ENCODE measurements around the gene HOXC9.

Gene HOXC9

GRCh38 chr12:54032086-54032619 is 32.2 kb downstream of the HOXC9 start:
- Histone ChIP-seq H3K27me3 (ENCODE audit: insufficient read depth, low read length) (peaks cover 100% of the 10 kb centered on the region), H3K9ac (ENCODE audit: low read depth, low read length) (no peak overlapping the region), H3K4me1 (ENCODE audit: insufficient read depth, low read length) (no peaks in the 10 kb centered on the region), H3K27ac (ENCODE audit: low read length) (no peak overlapping the region), H3K36me3 (ENCODE audit: insufficient read depth, low read depth, low read length) (no peaks in the 10 kb centered on the region), H3K4me3 (ENCODE audit: low read length) (no peak overlapping the region), H3K9me3 (ENCODE audit: insufficient read depth, low read depth, low read length) (peaks cover 5% of the 10 kb centered on the region; the same call in 1 of the 2 replicates)

GRCh38 chr12:54032627-54033100 is 32.7 kb downstream of the HOXC9 start, which contains the start of gene HOXC5:
Gene HOXC5 (plus strand): TSS chr12:54033050. CDS start chr12:54033123, 73 bp downstream.
- Histone ChIP-seq H3K9me3 (ENCODE audit: insufficient read depth, low read depth, low read length) (peaks cover 5% of the 10 kb centered on the region; the same call in 1 of the 2 replicates), H3K4me3 (ENCODE audit: low read length) (no peak within 1 kb of the TSS), H3K9ac (ENCODE audit: low read depth, low read length) (no peak within 1 kb of the TSS), H3K4me1 (ENCODE audit: insufficient read depth, low read length) (no peaks in the 10 kb centered on the region), H3K27ac (ENCODE audit: low read length) (no peak within 1 kb of the TSS), H3K27me3 (ENCODE audit: insufficient read depth, low read length) (peaks cover 100% of the 10 kb centered on the region), H3K36me3 (ENCODE audit: insufficient read depth, low read depth, low read length) (no peaks in the 10 kb centered on the region)

DNA sequence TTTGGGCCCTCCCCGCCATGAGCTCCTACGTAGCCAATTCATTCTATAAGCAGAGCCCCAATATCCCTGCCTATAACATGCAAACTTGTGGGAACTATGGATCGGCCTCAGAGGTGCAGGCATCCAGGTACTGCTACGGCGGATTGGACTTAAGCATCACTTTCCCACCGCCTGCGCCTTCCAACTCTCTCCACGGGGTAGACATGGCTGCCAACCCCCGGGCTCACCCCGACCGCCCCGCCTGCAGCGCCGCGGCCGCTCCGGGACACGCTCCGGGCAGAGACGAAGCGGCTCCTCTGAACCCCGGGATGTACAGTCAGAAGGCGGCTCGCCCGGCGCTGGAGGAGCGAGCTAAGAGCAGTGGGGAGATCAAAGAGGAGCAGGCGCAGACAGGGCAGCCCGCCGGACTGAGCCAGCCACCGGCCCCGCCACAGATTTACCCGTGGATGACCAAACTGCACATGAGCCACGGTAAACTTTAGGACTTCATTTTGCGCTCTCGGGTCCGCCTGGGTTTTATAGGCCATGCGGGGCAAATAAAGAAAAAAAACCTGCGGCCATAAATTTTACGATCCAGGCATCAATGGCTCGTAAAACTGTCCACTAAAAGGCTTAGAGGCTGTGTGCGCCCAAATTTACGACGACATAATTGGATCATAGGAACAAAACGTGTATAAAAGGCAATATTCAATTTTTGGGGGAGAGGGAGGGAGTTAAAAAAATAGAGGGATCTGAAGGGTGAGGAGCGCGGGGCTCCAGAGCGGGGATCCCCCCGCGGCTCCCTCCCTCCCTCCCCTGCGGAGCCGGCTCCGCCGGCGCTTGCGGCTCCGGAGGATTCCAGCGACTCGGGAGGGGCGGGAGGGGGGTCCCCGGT is 33.4 kb downstream of the HOXC9 start:
- peaks cover 5% of the 10 kb centered on the region; the same call in 1 of the 2 replicates for H3K9me3 ChIP-seq (ENCODE audit: insufficient read depth, low read depth, low read length)
- peaks cover 100% of the 10 kb centered on the region for H3K27me3 ChIP-seq (ENCODE audit: insufficient read depth, low read length)
- no peak overlapping the region for H3K4me3 ChIP-seq (ENCODE audit: low read length)
- H3K4me1 ChIP-seq (ENCODE audit: insufficient read depth, low read length): no peaks in the 10 kb centered on the region
- H3K36me3 ChIP-seq (ENCODE audit: insufficient read depth, low read depth, low read length): no peaks in the 10 kb centered on the region
- no peak overlapping the region for H3K27ac ChIP-seq (ENCODE audit: low read length)
- no peak overlapping the region for H3K9ac ChIP-seq (ENCODE audit: low read depth, low read length)

GRCh38 chr12:54033980-54034784 is 34.2 kb downstream of the HOXC9 start:
- H3K9me3 ChIP-seq (ENCODE audit: insufficient read depth, low read depth, low read length): peaks cover 5% of the 10 kb centered on the region; the same call in 1 of the 2 replicates
- H3K4me3 ChIP-seq (ENCODE audit: low read length): no peak overlapping the region
- H3K27ac ChIP-seq (ENCODE audit: low read length): no peak overlapping the region
- no peaks in the 10 kb centered on the region for H3K4me1 ChIP-seq (ENCODE audit: insufficient read depth, low read length)
- no peak overlapping the region for H3K9ac ChIP-seq (ENCODE audit: low read depth, low read length)
- peaks cover 100% of the 10 kb centered on the region for H3K27me3 ChIP-seq (ENCODE audit: insufficient read depth, low read length)
- no peaks in the 10 kb centered on the region for H3K36me3 ChIP-seq (ENCODE audit: insufficient read depth, low read depth, low read length)

DNA sequence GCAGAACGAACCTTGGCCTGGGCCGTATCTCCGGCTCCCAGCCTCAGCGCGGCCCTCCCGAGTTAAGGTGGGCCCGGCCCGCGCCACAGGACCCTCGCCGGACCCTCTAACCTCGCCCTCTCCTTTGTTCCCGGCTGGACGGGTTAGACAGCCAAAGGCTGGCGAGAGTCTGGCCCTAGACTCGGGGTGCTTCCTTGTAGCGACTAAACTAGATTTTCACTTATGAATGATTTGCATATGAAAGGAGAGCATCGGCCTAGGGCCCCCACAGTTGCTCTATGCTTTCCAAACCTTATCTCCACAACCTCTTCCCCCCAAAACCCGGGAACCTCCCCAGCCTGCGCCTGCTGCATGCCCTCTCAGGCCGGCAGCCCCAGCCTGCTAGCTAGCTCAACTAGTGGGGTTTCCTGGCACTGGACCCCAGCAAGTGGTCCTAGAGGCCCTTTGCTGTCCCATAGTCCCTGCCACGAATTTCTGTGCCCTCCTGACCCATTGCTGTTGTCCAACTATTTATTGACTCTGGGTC is 34.9 kb downstream of the HOXC9 start:
- H3K27me3 ChIP-seq (ENCODE audit: insufficient read depth, low read length): peaks cover 100% of the 10 kb centered on the region
- H3K36me3 ChIP-seq (ENCODE audit: insufficient read depth, low read depth, low read length): no peaks in the 10 kb centered on the region
- H3K4me3 ChIP-seq (ENCODE audit: low read length): no peak overlapping the region
- peaks cover 9% of the 10 kb centered on the region for H3K9me3 ChIP-seq (ENCODE audit: insufficient read depth, low read depth, low read length)
- H3K4me1 ChIP-seq (ENCODE audit: insufficient read depth, low read length): no peaks in the 10 kb centered on the region
- no peak overlapping the region for H3K9ac ChIP-seq (ENCODE audit: low read depth, low read length)
- H3K27ac ChIP-seq (ENCODE audit: low read length): no peak overlapping the region

DNA sequence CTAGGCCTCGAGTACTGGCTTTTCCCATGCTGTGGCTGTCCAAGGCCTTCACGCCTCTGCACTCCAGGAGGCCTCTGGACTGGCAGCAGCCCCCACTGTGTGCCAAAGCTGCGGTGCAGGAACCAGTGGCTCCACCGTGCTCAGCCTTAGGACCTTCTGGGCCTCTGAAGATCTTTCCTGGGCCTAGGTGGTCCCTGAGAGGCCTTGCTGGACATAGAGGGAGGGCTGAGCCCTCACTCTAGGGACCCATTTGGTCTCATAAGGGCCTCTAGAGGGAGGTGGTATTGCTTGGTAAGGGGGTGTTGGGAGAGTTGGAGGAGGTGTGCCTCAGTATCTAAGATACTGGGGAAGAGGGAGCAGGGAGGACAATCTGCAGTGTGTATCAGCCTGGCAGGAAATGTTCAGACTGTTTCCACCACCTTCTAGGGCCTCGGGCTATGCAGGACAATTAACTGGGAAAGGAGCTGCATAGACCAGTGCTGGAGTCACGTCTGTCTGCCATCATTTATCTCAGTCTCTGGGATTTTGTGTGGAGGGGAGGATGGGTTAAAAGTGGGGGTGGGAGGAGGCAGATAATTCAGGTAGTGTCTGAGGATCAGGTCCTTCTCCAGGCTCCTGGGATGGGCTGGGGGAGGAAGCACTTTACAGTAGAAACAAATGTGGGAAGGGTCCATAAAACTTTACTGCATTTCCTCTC is 35.8 kb downstream of the HOXC9 start:
- Histone ChIP-seq H3K27ac (ENCODE audit: low read length) (no peak overlapping the region), H3K9ac (ENCODE audit: low read depth, low read length) (no peak overlapping the region), H3K4me3 (ENCODE audit: low read length) (no peak overlapping the region), H3K4me1 (ENCODE audit: insufficient read depth, low read length) (no peaks in the 10 kb centered on the region), H3K9me3 (ENCODE audit: insufficient read depth, low read depth, low read length) (peaks cover 12% of the 10 kb centered on the region), H3K27me3 (ENCODE audit: insufficient read depth, low read length) (peaks cover 100% of the 10 kb centered on the region), H3K36me3 (ENCODE audit: insufficient read depth, low read depth, low read length) (no peaks in the 10 kb centered on the region)

DNA sequence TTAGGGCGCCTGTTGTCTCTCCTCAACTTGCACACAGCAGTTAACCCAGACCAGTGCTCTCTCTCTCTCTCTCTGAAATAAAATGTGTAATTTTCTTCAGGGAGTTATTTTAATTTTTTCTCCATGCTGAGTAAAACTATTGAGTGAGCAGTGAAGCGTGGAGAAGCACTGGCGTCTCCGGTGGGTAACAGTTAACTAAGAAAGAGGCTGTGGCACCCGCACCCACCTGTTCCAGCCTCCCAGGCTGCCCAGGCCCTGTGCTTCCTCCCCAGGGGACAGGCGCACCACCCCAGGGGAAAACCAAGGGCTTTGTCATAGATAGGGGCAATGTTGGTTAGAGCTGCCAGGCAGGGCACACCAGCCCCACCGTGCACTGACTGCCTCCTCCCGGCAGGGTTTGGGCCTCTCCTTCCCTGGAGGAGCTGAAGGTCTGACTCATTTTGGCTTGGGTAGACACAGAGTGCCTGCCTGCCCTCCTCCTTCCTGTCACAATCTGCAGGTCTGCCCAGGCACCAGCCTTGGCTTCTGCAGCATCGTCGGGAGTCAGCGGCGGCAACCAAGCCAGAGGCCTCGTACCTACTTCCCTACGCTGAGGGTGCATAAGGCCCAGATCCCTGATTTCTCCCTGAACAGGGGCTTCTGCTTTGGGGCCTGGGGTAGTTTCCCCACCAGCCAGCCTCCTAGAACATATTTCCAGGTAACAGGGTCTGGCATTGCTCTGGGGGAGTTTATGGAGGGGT is 36.8 kb downstream of the HOXC9 start:
- Histone ChIP-seq H3K36me3 (ENCODE audit: insufficient read depth, low read depth, low read length) (no peaks in the 10 kb centered on the region), H3K9me3 (ENCODE audit: insufficient read depth, low read depth, low read length) (peaks cover 12% of the 10 kb centered on the region), H3K27me3 (ENCODE audit: insufficient read depth, low read length) (peaks cover 100% of the 10 kb centered on the region), H3K4me1 (ENCODE audit: insufficient read depth, low read length) (no peaks in the 10 kb centered on the region), H3K9ac (ENCODE audit: low read depth, low read length) (no peak overlapping the region), H3K27ac (ENCODE audit: low read length) (no peak overlapping the region), H3K4me3 (ENCODE audit: low read length) (no peak overlapping the region)

DNA sequence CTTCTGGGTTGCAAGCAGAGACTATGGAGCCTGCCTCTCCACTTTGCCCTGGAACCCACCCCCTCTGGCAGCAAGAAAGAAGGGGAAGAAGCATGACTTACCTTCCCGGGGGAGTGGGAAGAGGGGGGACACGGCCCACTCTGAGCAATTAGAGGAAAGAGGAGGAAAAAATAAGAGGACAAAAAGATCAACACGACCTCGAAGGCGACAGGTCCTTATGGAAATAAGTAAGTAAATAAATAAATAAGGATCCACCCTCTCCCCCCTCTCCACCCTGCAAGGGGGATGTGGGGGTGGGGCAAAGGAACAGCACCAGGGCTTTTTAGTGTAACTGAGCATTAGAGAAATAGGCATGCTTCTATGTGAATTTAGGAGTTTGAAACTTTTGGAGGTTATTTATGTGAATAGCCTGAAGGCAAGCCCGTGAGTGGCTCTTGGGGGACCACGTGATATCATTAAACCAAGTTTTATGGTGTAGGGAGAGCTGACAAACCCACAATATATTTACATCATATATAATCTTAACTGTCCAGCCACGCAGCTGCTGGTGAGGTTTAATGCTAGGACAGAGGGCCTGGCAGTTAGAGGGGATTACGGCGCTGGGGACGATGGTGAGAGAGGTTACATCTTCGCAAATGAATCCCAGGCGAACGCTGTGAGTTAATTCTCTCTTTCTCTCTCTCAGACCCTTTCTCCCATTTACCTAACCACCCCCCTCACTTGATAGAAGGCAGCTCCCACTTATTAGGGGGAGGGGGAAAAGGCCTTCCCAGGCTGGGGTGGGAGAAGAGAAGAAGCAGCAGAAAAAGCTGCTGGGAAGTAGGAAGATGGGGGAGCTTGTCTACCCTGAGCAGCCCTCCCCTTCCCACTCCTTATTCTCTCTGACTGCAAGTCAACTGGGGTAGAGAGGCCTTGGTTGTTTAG is 37.7 kb downstream of the HOXC9 start:
- Histone ChIP-seq H3K9me3 (ENCODE audit: insufficient read depth, low read depth, low read length) (peaks cover 12% of the 10 kb centered on the region), H3K27me3 (ENCODE audit: insufficient read depth, low read length) (peaks cover 100% of the 10 kb centered on the region), H3K27ac (ENCODE audit: low read length) (no peak overlapping the region), H3K4me3 (ENCODE audit: low read length) (no peak overlapping the region), H3K36me3 (ENCODE audit: insufficient read depth, low read depth, low read length) (no peaks in the 10 kb centered on the region), H3K4me1 (ENCODE audit: insufficient read depth, low read length) (no peaks in the 10 kb centered on the region), H3K9ac (ENCODE audit: low read depth, low read length) (no peak overlapping the region)

GRCh38 chr12:54038284-54038870 is 38.4 kb downstream of the HOXC9 start:
- peaks cover 100% of the 10 kb centered on the region for H3K27me3 ChIP-seq (ENCODE audit: insufficient read depth, low read length)
- H3K9ac ChIP-seq (ENCODE audit: low read depth, low read length): no peak overlapping the region
- H3K4me3 ChIP-seq (ENCODE audit: low read length): no peak overlapping the region

More at GRCh38 chr12:54038284-54038870, 38.4 kb downstream of the HOXC9 start:
- Histone ChIP-seq H3K9me3 (ENCODE audit: insufficient read depth, low read depth, low read length) (peaks cover 12% of the 10 kb centered on the region), H3K4me1 (ENCODE audit: insufficient read depth, low read length) (no peaks in the 10 kb centered on the region), H3K36me3 (ENCODE audit: insufficient read depth, low read depth, low read length) (no peaks in the 10 kb centered on the region), H3K27ac (ENCODE audit: low read length) (no peak overlapping the region)
